ENCODE data around the gene RIOX2. TPM values are rescaled to one million over a fixed set of nuclear protein-coding genes. Genes with fewer than 3 reads are reported as not detected.
A peak's percentile ranks its signal among the peaks of the same experiment; 100 is the strongest.
"Not testable (repeated sequence)": the region's sequence is repeated elsewhere in the genome, so short reads cannot be mapped to it uniquely, and the experiment has no call there.

RIOX2 gene
- total RNA-seq (ENCODE audit: low replicate concordance): 7.5 and 32.7 TPM in 2 replicates

DNA sequence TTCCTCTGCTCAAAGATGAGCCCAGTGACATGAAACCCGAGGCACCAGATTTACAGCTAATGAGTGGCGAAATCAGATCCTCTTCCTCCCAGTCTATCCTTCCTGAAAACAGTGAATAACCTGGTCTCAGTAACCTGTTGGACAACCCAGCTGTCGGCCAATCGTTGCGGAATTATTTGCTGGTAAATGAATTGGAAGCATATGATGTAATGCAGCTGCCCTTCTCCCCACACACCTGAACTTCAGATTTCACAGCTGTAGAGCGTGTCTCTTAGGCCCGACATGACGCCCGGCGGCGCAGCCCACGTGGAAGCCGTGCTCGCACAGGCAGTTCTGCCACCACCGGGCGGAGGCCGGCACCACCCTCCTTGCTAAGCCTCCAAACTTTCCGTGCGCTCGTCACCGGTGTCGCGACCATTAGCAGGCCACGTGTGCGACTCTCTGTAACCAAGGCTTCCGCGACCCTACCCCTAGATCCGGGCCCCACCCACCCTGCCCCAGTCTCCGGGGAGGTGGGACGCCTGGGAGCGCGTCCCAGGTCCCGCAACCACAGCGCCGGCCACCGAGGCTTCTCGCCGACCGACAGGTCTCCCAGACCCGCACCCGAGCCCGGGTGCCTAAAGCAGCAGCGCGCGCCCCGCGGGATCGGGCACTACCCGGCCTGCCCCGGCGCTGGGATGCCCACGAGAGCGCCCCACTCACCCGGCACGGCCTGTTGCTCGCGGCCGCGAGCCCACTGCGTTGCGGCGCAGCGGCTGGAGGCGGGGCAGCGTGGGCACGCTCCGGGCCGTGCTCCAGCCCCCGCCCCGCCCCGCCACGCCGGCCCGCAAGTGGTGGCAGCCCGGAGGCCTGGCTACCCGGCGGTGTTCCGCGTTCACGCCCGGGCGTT lies at the start of gene RIOX2:
TSS of gene RIOX2 (minus strand) at position 753 of the 889 bp plus-strand sequence. CDS start 4,838 bp downstream, outside the sequence.
- peak; percentile 53 for DNase-seq (ENCODE audit: low read depth)
- peak; percentile 14 for TF ChIP-seq CTCF (IDR thresholded peaks at IDR 0.05; ENCODE audit: insufficient read depth, low read length)
- peak within 1 kb of the TSS; percentile 75 for H3K4me3 ChIP-seq (ENCODE audit: low read depth, low read length)

DNA sequence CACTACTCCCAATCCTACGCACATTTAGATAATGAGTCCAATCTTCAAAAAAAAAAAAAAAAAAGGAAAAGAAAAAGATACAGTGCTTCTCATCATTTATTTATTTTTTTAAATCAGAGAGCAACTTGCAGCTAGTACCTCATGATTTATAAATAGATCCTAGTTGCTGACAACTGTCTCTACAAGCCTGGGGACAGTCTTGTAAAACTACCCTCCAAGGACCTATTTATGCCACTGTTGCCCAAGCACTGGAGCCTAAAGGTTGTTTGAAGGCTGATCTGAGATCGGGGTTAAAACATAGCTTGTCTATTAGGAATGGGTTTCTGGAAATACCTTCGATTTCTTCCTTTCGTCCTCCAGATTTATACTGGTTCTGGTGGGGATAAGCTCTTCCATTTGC lies 48.2 kb upstream of the RIOX2 start:
- no peak for DNase-seq (ENCODE audit: low read depth)
- no peak overlapping the region for H3K4me3 ChIP-seq (ENCODE audit: low read depth, low read length)
- no peak for TF ChIP-seq CTCF (IDR thresholded peaks at IDR 0.05; ENCODE audit: insufficient read depth, low read length)

DNA sequence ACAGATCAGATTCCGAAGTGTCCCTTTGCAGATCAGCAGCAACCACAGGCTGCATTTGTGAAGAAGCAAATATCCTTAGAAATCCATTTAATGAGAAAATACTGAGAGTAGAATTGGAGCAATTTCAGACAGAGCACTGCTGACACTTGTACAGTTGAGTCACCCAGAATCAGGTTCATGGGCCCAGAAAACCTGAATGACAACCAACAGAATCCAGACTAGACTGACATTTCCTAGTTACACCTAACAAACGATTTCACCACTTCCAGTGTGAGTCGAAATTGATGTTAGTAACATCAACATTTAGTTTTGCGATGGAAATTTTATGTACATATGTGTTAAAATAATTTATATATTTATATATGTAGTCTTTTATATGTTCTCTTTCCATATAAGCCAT lies 46.1 kb upstream of the RIOX2 start:
- no peak overlapping the region for H3K4me3 ChIP-seq (ENCODE audit: low read depth, low read length)
- no peak for DNase-seq (ENCODE audit: low read depth)
- TF ChIP-seq CTCF (IDR thresholded peaks at IDR 0.05; ENCODE audit: insufficient read depth, low read length): no peak

- TF ChIP-seq CTCF (IDR thresholded peaks at IDR 0.05; ENCODE audit: insufficient read depth, low read length): no peak
- DNase-seq (ENCODE audit: low read depth): no peak
- no peak overlapping the region for H3K4me3 ChIP-seq (ENCODE audit: low read depth, low read length)
Measured at GRCh38 chr3:98014268-98014585, 42.0 kb upstream of the RIOX2 start.

DNA sequence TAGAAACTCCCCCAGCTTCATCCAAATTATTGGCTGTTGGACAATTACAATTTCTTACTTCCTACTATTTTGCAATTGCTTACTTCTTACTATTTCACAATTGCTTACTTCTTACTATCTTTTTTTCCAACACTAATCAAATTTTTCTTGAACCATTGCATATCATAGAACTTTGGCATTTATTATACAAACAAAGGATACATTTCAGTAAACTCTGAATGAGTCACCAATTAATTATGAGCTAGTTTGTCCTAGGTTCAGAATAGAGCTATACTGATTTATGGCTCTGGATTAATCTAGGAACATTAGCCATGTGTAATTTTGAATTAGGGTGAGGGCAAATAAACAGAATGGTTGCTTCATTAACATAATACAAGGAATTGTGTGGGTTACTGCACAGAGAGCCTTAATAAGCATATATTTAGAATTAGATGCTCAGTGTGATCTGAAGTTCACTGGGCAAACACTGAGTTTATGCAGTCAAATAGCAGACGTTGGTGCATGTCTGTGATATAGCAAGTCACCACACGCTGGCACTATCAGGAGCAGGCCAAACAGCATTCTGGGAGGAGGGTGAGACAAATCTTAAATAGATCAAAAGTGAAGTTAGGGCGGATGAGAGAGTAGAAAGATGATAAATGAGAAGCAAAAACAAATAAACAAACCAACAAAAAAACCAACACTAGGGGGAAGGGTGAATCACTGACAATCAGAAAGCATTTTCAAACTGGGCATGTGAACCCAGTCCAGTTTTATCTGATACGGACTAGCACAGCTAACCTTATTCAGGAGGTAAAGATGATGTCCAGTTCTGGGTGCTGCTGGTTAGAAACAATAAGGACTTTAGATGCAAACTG lies 41.4 kb upstream of the RIOX2 start:
- no peak for DNase-seq (ENCODE audit: low read depth)
- TF ChIP-seq CTCF (IDR thresholded peaks at IDR 0.05; ENCODE audit: insufficient read depth, low read length): no peak
- no peak overlapping the region for H3K4me3 ChIP-seq (ENCODE audit: low read depth, low read length)

DNA sequence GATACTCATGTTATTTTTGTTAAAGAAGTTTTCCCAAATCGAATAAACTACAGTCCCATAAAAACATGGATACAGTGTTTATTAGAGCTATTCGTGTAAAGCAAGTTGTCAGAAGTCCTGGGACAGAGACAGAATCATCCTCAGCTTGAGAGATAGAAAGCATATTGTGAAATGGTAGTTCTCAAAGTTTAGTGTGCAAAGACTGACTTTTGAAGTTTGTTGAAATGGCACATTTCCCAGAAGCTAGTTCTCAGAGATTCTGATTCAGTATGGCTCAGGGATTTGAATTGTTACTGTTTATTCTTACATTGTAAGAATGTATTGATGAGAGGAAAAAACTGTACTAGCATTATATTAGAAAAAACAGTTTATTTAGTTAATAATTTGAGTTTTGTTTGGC lies 40.7 kb upstream of the RIOX2 start:
- no peak for TF ChIP-seq CTCF (IDR thresholded peaks at IDR 0.05; ENCODE audit: insufficient read depth, low read length)
- peak; percentile 35 for DNase-seq (ENCODE audit: low read depth)
- H3K4me3 ChIP-seq (ENCODE audit: low read depth, low read length): no peak overlapping the region

DNA sequence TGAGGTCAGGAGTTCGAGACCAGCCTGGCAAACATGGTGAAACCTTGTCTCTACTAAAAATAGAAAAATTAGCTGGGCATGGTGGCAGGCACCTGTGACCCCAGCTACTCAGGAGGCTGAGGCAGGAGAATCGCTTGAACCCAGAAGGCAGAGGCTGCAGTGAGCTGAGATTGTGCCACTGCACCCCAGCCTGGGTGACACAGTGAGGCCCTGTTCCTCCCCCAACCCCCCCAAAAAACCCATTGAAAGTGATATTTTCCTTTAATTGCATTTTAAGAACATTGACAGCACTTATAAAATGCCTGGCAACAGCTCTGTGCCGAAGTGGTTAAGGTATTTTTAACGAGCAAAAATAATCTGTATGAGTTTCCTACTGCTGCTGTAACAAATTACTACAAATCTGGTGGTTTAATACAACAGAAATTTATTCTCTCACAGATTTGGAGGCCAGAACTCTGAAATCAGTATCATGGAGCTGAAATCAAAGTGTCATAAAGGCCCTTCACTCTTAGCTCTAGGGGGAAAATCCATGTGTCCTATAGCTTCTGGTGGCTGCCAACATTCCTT lies 38.7 kb upstream of the RIOX2 start:
- H3K4me3 ChIP-seq (ENCODE audit: low read depth, low read length): not testable (repeated sequence)

More for the DNA sequence above, 38.7 kb upstream of the RIOX2 start:
- not testable (repeated sequence) for DNase-seq (ENCODE audit: low read depth)

All from fibroblast of the aortic adventitia (primary cell).